HEK293 (cell line): ENCODE data around the gene ENGASE.

Experiments
- CTCF ChIA-PET: fragments of 350-600 bp; formaldehyde crosslinking; extraction: SDS; loops from one replicate; lab custom pipeline; 2021; ENCODE audit warnings: antibody characterized with exemption; lab: Yijun Ruan, JAX
- POLR2A ChIA-PET: fragments of 300-600 bp; formaldehyde crosslinking; extraction: SDS; loops from one replicate; lab custom pipeline; 2020; ENCODE audit warnings: antibody characterized with exemption, inconsistent platforms; lab: Yijun Ruan, JAX
- H3K27ac ChIP-seq: fragments of 200-500 bp; sonication (Bioruptor generic); 2 replicates; pipeline ENCODE4 v1.5.1; 2014; ENCODE audit warnings: low read depth, low read length, control low read depth, inconsistent platforms; ENCODE audit errors: extremely low read depth
- H3K36me3 ChIP-seq, 2 experiments: fragments of 200-500 bp in 1 of 2; sonication (Bioruptor generic) in 1 of 2; 1 replicate in 1 of 2; 2 replicates in 1 of 2; pipeline ENCODE4 v1.5.1; 2014 to 2017; ENCODE audit warnings: inconsistent platforms in 2 of 2, low read length in 2 of 2; ENCODE audit not compliant: control insufficient read depth in 2 of 2, insufficient read depth in 1 of 2
- H3K4me1 ChIP-seq: fragments of 200-500 bp; sonication (Bioruptor generic); 2 replicates; pipeline ENCODE4 v1.5.1; 2014; ENCODE audit warnings: mild to moderate bottlenecking, low read length, inconsistent platforms; ENCODE audit not compliant: control insufficient read depth, insufficient read depth
- H3K4me3 ChIP-seq: 2 replicates; pipeline ENCODE4 v1.5.1; 2011; ENCODE audit warnings: low read depth, mild to moderate bottlenecking, control low read depth, low read length, moderate library complexity
- H3K9me3 ChIP-seq: fragments of 200-500 bp; sonication (Bioruptor generic); 2 replicates; pipeline ENCODE4 v1.5.1; 2014; ENCODE audit warnings: low read depth, low read length, inconsistent platforms; ENCODE audit not compliant: control insufficient read depth, insufficient read depth
- BCL11B ChIP-seq: fragments of 450-650 bp; formaldehyde crosslinking; IDR thresholded peaks from 2 replicates; pipeline ENCODE4 v1.5.1; 2016; ENCODE audit warnings: low read depth, missing biosample characterization, missing genetic modification characterization
- PRDM10 ChIP-seq: fragments of 450-650 bp; formaldehyde crosslinking; IDR thresholded peaks from 2 replicates; pipeline ENCODE4 v1.5.1; 2016; ENCODE audit warnings: missing biosample characterization, missing genetic modification characterization
- SCRT1 ChIP-seq: fragments of 450-650 bp; formaldehyde crosslinking; IDR thresholded peaks from 2 replicates; pipeline ENCODE4 v1.5.1; 2016; ENCODE audit warnings: missing biosample characterization, missing genetic modification characterization, borderline replicate concordance
- SCRT2 ChIP-seq: fragments of 450-650 bp; formaldehyde crosslinking; IDR thresholded peaks from 2 replicates; pipeline ENCODE4 v1.5.1; 2016; ENCODE audit warnings: missing biosample characterization, missing genetic modification characterization
- ZBTB8A ChIP-seq: fragments of 450-650 bp; formaldehyde crosslinking; IDR thresholded peaks from 2 replicates; pipeline ENCODE4 v1.5.1; 2016; ENCODE audit warnings: missing biosample characterization, missing genetic modification characterization
- ZEB2 ChIP-seq: fragments of 450-650 bp; formaldehyde crosslinking; IDR thresholded peaks from 2 replicates; pipeline ENCODE4 v1.5.1; 2016; ENCODE audit warnings: missing biosample characterization, missing genetic modification characterization
- ZFHX2 ChIP-seq: fragments of 450-650 bp; formaldehyde crosslinking; conservative IDR thresholded peaks from 2 replicates; pipeline ENCODE4 v1.5.1; 2016; ENCODE audit warnings: missing biosample characterization, missing genetic modification characterization
- ZIC2 ChIP-seq: fragments of 450-650 bp; formaldehyde crosslinking; IDR thresholded peaks from 2 replicates; pipeline ENCODE4 v1.5.1; 2016; ENCODE audit warnings: missing biosample characterization, missing genetic modification characterization
- ZNF133 ChIP-seq: fragments of 450-650 bp; formaldehyde crosslinking; IDR thresholded peaks from 2 replicates; pipeline ENCODE4 v1.5.1; 2016; ENCODE audit warnings: missing biosample characterization, missing genetic modification characterization
- ZNF239 ChIP-seq: fragments of 450-650 bp; formaldehyde crosslinking; IDR thresholded peaks from 2 replicates; pipeline ENCODE4 v1.5.1; 2016; ENCODE audit warnings: missing biosample characterization, missing genetic modification characterization
- ZNF26 ChIP-seq: fragments of 450-650 bp; formaldehyde crosslinking; IDR thresholded peaks from 2 replicates; pipeline ENCODE4 v1.5.1; 2016; ENCODE audit warnings: missing biosample characterization, missing genetic modification characterization
- ZNF311 ChIP-seq: fragments of 450-650 bp; formaldehyde crosslinking; IDR thresholded peaks from 2 replicates; pipeline ENCODE4 v1.5.1; 2017; ENCODE audit warnings: missing biosample characterization, missing genetic modification characterization, borderline replicate concordance
- ZNF324 ChIP-seq: fragments of 450-650 bp; formaldehyde crosslinking; IDR thresholded peaks from 2 replicates; pipeline ENCODE4 v1.5.1; 2016; ENCODE audit warnings: missing biosample characterization, missing genetic modification characterization
- ZNF391 ChIP-seq: fragments of 450-650 bp; formaldehyde crosslinking; IDR thresholded peaks from 2 replicates; pipeline ENCODE4 v1.5.1; 2016; ENCODE audit warnings: low read depth, missing biosample characterization, missing genetic modification characterization, borderline replicate concordance
- ZNF518A ChIP-seq: fragments of 450-650 bp; formaldehyde crosslinking; conservative IDR thresholded peaks from 2 replicates; pipeline ENCODE4 v1.5.1; 2016; ENCODE audit warnings: low read depth, missing biosample characterization, missing genetic modification characterization
- ZNF558 ChIP-seq: fragments of 450-650 bp; formaldehyde crosslinking; IDR thresholded peaks from 2 replicates; pipeline ENCODE4 v1.5.1; 2016; ENCODE audit warnings: missing biosample characterization, missing genetic modification characterization
- ZNF571 ChIP-seq: fragments of 450-650 bp; formaldehyde crosslinking; IDR thresholded peaks from 2 replicates; pipeline ENCODE4 v1.5.0; 2017; ENCODE audit warnings: missing biosample characterization, missing genetic modification characterization
- ZNF670 ChIP-seq: fragments of 450-650 bp; formaldehyde crosslinking; IDR thresholded peaks from 2 replicates; pipeline ENCODE4 v1.5.1; 2016; ENCODE audit warnings: missing biosample characterization, missing genetic modification characterization, low read depth
- TF ChIP-seq, protein P1 (sequence below): fragments of 450-650 bp; formaldehyde crosslinking; IDR thresholded peaks from 2 replicates; pipeline ENCODE4 v1.5.1; 2017; ENCODE audit warnings: missing biosample characterization, mild to moderate bottlenecking, missing genetic modification characterization, moderate library complexity
- TF ChIP-seq, protein P2 (sequence below): fragments of 450-650 bp; formaldehyde crosslinking; IDR thresholded peaks from 2 replicates; pipeline ENCODE4 v1.5.1; 2017; ENCODE audit warnings: missing biosample characterization, missing genetic modification characterization
- TF ChIP-seq, protein P3 (sequence below): fragments of 450-650 bp; formaldehyde crosslinking; IDR thresholded peaks from 2 replicates; pipeline ENCODE4 v1.5.1; 2017; ENCODE audit warnings: missing biosample characterization, missing genetic modification characterization

Gene ENGASE

DNA sequence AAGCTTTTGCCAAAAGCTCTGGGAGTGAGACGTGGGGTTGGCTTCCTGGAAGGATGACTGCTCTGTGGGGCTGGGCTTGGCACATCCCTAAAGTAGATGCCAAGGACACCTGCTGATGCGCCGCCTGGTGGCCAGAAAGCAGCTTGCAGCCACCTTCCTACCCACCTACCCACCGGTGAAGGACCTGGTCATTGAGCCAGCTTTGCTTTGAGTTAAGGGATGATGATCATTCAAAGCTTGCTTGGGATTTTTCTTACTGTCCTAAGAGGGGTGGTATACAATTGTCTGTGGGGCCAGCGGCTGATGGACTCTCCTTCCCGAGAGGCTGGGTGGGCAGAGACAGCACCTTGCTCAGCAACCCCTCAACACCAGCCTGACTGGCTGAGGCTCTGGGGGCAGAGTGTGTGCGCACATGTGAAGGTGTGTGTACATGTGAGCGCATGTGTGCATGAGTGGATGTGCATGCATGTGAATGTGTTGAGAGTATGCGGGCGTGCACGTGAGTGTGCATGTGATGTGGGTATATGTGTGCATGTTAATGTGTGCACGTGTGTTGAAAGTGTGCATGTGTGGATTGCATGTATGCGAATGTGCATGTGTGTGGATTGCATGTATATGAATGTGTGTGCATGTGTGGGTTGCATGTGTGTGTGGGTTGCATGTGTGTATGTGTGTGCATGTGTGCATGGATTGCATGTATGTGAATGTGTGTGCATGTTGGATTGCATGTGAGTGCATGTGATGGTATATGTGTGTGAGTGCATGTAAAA, 32.0 kb upstream of the ENGASE start:
- CTCF ChIA-PET: interaction anchor here (0.6 to 7.5 kb wide), 22 partner anchors 10 to 362 kb away, joined by 3 to 119 read pairs (median 5); no protein-coding TSS in a partner anchor
- TF ChIP-seq ZNF239 (tag by site-specific recombination): no peak
- TF ChIP-seq, protein P1, sequence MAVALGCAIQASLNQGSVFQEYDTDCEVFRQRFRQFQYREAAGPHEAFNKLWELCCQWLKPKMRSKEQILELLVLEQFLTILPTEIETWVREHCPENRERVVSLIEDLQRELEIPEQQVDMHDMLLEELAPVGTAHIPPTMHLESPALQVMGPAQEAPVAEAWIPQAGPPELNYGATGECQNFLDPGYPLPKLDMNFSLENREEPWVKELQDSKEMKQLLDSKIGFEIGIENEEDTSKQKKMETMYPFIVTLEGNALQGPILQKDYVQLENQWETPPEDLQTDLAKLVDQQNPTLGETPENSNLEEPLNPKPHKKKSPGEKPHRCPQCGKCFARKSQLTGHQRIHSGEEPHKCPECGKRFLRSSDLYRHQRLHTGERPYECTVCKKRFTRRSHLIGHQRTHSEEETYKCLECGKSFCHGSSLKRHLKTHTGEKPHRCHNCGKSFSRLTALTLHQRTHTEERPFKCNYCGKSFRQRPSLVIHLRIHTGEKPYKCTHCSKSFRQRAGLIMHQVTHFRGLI (tag by site-specific recombination): no peak
- TF ChIP-seq ZFHX2 (tag by site-specific recombination): 0 out of 2 replicates have a peak, but pooled peaks have one; percentile 3
- TF ChIP-seq ZNF391 (tag by site-specific recombination): no peak
- TF ChIP-seq ZEB2: 0 out of 2 replicates have a peak, but pooled peaks have one; percentile 25
- TF ChIP-seq ZNF311: no peak
- no peak for TF ChIP-seq ZBTB8A (tag by site-specific recombination)
- peak; percentile 41; the same call in 1 of the 2 replicates for TF ChIP-seq PRDM10 (tag by site-specific recombination)
- TF ChIP-seq SCRT1 (tag by site-specific recombination): no peak
- TF ChIP-seq, protein P2, sequence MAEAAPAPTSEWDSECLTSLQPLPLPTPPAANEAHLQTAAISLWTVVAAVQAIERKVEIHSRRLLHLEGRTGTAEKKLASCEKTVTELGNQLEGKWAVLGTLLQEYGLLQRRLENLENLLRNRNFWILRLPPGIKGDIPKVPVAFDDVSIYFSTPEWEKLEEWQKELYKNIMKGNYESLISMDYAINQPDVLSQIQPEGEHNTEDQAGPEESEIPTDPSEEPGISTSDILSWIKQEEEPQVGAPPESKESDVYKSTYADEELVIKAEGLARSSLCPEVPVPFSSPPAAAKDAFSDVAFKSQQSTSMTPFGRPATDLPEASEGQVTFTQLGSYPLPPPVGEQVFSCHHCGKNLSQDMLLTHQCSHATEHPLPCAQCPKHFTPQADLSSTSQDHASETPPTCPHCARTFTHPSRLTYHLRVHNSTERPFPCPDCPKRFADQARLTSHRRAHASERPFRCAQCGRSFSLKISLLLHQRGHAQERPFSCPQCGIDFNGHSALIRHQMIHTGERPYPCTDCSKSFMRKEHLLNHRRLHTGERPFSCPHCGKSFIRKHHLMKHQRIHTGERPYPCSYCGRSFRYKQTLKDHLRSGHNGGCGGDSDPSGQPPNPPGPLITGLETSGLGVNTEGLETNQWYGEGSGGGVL (tag by site-specific recombination): no peak
- no peak for TF ChIP-seq ZNF518A (tag by site-specific recombination)
- no peak for TF ChIP-seq SCRT2 (tag by site-specific recombination)
- TF ChIP-seq, protein P3, sequence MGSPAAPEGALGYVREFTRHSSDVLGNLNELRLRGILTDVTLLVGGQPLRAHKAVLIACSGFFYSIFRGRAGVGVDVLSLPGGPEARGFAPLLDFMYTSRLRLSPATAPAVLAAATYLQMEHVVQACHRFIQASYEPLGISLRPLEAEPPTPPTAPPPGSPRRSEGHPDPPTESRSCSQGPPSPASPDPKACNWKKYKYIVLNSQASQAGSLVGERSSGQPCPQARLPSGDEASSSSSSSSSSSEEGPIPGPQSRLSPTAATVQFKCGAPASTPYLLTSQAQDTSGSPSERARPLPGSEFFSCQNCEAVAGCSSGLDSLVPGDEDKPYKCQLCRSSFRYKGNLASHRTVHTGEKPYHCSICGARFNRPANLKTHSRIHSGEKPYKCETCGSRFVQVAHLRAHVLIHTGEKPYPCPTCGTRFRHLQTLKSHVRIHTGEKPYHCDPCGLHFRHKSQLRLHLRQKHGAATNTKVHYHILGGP: no peak
- no peak for TF ChIP-seq ZNF26 (tag by site-specific recombination)
- no peak for TF ChIP-seq BCL11B (tag by site-specific recombination)
- TF ChIP-seq ZNF670 (tag by site-specific recombination): no peak
- no peak for TF ChIP-seq ZNF133 (tag by site-specific recombination)
- TF ChIP-seq ZNF324 (tag by site-specific recombination): no peak
- no peak for TF ChIP-seq ZIC2
- TF ChIP-seq ZNF571 (tag by site-specific recombination): no peak
- no peak for TF ChIP-seq ZNF558 (tag by site-specific recombination)

More for the DNA sequence above, 32.0 kb upstream of the ENGASE start:
- POLR2A ChIA-PET: interaction anchor here (0.9 to 1.2 kb wide), 2 partner anchors 16 to 32 kb away, joined by 3 to 8 read pairs; partner anchors contain the start of gene ENGASE
- Histone ChIP-seq H3K4me1 (no peaks in the 10 kb centered on the region), H3K9me3 (no peaks in the 10 kb centered on the region), H3K4me3 (no peak overlapping the region), H3K27ac (no peak overlapping the region), H3K36me3 (peaks cover 0 to under 1% of the 10 kb centered on the region in 2 experiments; a peak in 1 of 3 replicates)
